HepG2 (cell line): ENCODE results near the gene OPRD1. TPM values are rescaled to one million over a fixed set of nuclear protein-coding genes. Genes with fewer than 3 reads are reported as not detected.

ENCODE experiments used
- ATAC-seq: fragments of 200-7000 bp; cut with Tn5 transposase; 3 replicates; pipeline ENCODE4 v1.9.1; 2020; ENCODE audit warnings: mild to moderate bottlenecking, moderate library complexity
- BruUV-seq: library from RNA; stranded (reverse); fragments of 400-500 nt; replicated peaks from 2 replicates; lab custom pipeline; 2021; lab: Mats Ljungman, UMichigan
- CTCF ChIA-PET: fragments of 300-600 bp; formaldehyde crosslinking; extraction: SDS; loops from one replicate; lab custom pipeline; 2021; ENCODE audit warnings: low total read pairs, inconsistent platforms, low intra/inter-chr PET ratio; lab: Yijun Ruan, JAX
- POLR2A ChIA-PET: fragments of 350-600 bp; sonication (Branson Sonifier 250); formaldehyde crosslinking; loops from one replicate; lab custom pipeline; 2020; ENCODE audit warnings: antibody characterized with exemption, inconsistent platforms; lab: Yijun Ruan, JAX
- DNase-seq: peaks from one replicate; pipeline ENCODE4 v3.0.0-alpha.2; 2015; ENCODE audit warnings: low spot score
- FAIRE-seq: peaks from 3 replicates; lab custom pipeline; 2011; peaks lifted over from hg19 to GRCh38; lab: Jason Lieb, UNC
- H2AFZ ChIP-seq: one replicate; pipeline ENCODE4 v1.6.1; 2011; ENCODE audit warnings: low read length, inconsistent platforms
- H3K27ac ChIP-seq: fragments of 300-600 bp; 3 replicates; pipeline ENCODE4 v1.8.0; 2011; ENCODE audit warnings: mixed run types, mild to moderate bottlenecking, mixed read lengths, low read length, inconsistent platforms; ENCODE audit not compliant: insufficient read depth; ENCODE audit errors: extremely low read length
- H3K27me3 ChIP-seq, 2 experiments: fragments of 200-600 bp in 1 of 2; 2 replicates in 1 of 2; 3 replicates in 1 of 2; pipeline versions ENCODE4 v1.6.0 to v1.8.0; 2011; ENCODE audit warnings: low read length in 2 of 2, mild to moderate bottlenecking in 2 of 2, moderate library complexity in 2 of 2, inconsistent platforms in 1 of 2; ENCODE audit not compliant: insufficient read depth in 2 of 2, control insufficient read depth in 1 of 2
- H3K36me3 ChIP-seq, 2 experiments: fragments of 200-600 bp in 1 of 2; replicated peaks in 1 of 2; 2 replicates in 1 of 2; 3 replicates in 1 of 2; pipeline versions ENCODE4 v1.5.1 to v1.8.0; 2011; ENCODE audit warnings: low read length in 2 of 2, inconsistent platforms in 1 of 2; ENCODE audit not compliant: insufficient read depth in 2 of 2, control insufficient read depth in 1 of 2
- H3K4me1 ChIP-seq: 2 replicates; pipeline ENCODE4 v1.5.1; 2012; ENCODE audit warnings: low read length, inconsistent platforms; ENCODE audit not compliant: insufficient read depth
- H3K4me2 ChIP-seq: 2 replicates; pipeline ENCODE4 v1.6.0; 2011; ENCODE audit warnings: low read depth, low read length, inconsistent platforms
- H3K4me3 ChIP-seq, 3 experiments: fragments of 200-600 bp in 1 of 3; sonication (generic), shearing (Covaris generic) in 1 of 3; replicated peaks in 1 of 3; 2 replicates each; pipeline ENCODE4 v1.5.1; 2011 to 2016; ENCODE audit warnings: low read length in 3 of 3, inconsistent platforms in 2 of 3, low read depth in 2 of 3, mild to moderate bottlenecking in 2 of 3, control low read depth in 1 of 3, mixed read lengths in 1 of 3; ENCODE audit not compliant: insufficient read depth in 1 of 3
- H3K79me2 ChIP-seq: one replicate; pipeline ENCODE4 v1.6.1; 2011; ENCODE audit warnings: low read length, inconsistent platforms; ENCODE audit not compliant: insufficient read depth
- H3K9ac ChIP-seq: 2 replicates; pipeline ENCODE4 v1.6.0; 2011; ENCODE audit warnings: mild to moderate bottlenecking, low read depth, low read length, inconsistent platforms; ENCODE audit not compliant: insufficient read depth
- H3K9me3 ChIP-seq: 2 replicates; pipeline ENCODE4 v1.5.1; 2012; ENCODE audit warnings: mild to moderate bottlenecking, low read length
- H4K20me1 ChIP-seq: 2 replicates; pipeline ENCODE4 v1.6.0; 2011; ENCODE audit warnings: inconsistent platforms, mild to moderate bottlenecking, low read length, moderate library complexity; ENCODE audit not compliant: insufficient read depth
- BCL6 ChIP-seq: IDR thresholded peaks from 2 replicates; pipeline ENCODE4 v1.6.1; 2016; ENCODE audit warnings: missing genetic modification reagents, missing compliant biosample characterization
- FOXP1 ChIP-seq, 2 experiments: fragments of 450-650 bp in 1 of 2; IDR thresholded peaks; 2 replicates each; pipeline ENCODE4 v1.6.1; 2017 to 2018; ENCODE audit warnings: antibody characterized with exemption in 1 of 2
- GABPB1 ChIP-seq: IDR thresholded peaks from 2 replicates; pipeline ENCODE4 v1.6.1; 2016; ENCODE audit warnings: mild to moderate bottlenecking, missing genetic modification reagents, moderate library complexity, missing compliant biosample characterization
- KDM5B ChIP-seq: sonication (generic); formaldehyde crosslinking; IDR thresholded peaks from 2 replicates; pipeline ENCODE4 v1.4.0; 2020; ENCODE audit warnings: missing genetic modification reagents, mild to moderate bottlenecking, borderline replicate concordance
- PCBP1 ChIP-seq: fragments of 200-400 bp; formaldehyde crosslinking; IDR thresholded peaks from 2 replicates; pipeline ENCODE4 v1.6.1; 2017; ENCODE audit warnings: mild to moderate bottlenecking, low read depth, low read length, borderline replicate concordance
- PHF21A ChIP-seq: sonication (generic); formaldehyde crosslinking; IDR thresholded peaks from 2 replicates; pipeline ENCODE4 v1.5.0; 2020; ENCODE audit warnings: mild to moderate bottlenecking, missing genetic modification reagents
- PHF8 ChIP-seq: sonication (generic); formaldehyde crosslinking; IDR thresholded peaks from 2 replicates; pipeline ENCODE4 v1.5.0; 2020; ENCODE audit warnings: missing genetic modification reagents
- POLR2A ChIP-seq, 2 experiments: IDR thresholded peaks; 2 replicates each; pipeline ENCODE4 v1.6.1; 2011; ENCODE audit warnings: low read depth in 2 of 2, low read length in 2 of 2, mild to moderate bottlenecking in 1 of 2, moderate library complexity in 1 of 2; ENCODE audit not compliant: insufficient read depth in 1 of 2
- TCF7 ChIP-seq: sonication (generic); IDR thresholded peaks from 2 replicates; pipeline ENCODE4 v1.6.1; 2016; ENCODE audit warnings: antibody characterized with exemption, low read depth
- TEAD3 ChIP-seq: optimal IDR thresholded peaks from 2 replicates; pipeline ENCODE3; 2016; ENCODE audit warnings: borderline replicate concordance
- ZFX ChIP-seq: sonication (generic); formaldehyde crosslinking; IDR thresholded peaks from 2 replicates; pipeline ENCODE4 v1.4.0; 2020; ENCODE audit warnings: mild to moderate bottlenecking, low read depth, missing genetic modification reagents, moderate library complexity
- ZMYM4 ChIP-seq: sonication (generic); formaldehyde crosslinking; IDR thresholded peaks from 2 replicates; pipeline ENCODE4 v1.8.1; 2023; ENCODE audit warnings: mild to moderate bottlenecking, missing genetic modification reagents
- ZNF205 ChIP-seq: IDR thresholded peaks from 2 replicates; pipeline ENCODE4 v1.6.1; 2018; ENCODE audit warnings: missing biosample characterization, missing genetic modification reagents
- ZNF260 ChIP-seq: sonication (generic); formaldehyde crosslinking; IDR thresholded peaks from 2 replicates; pipeline ENCODE4 v1.4.0; 2020; ENCODE audit warnings: missing genetic modification reagents, low read depth, mild to moderate bottlenecking, borderline replicate concordance
- ZNF335 ChIP-seq: sonication (generic); formaldehyde crosslinking; IDR thresholded peaks from 2 replicates; pipeline ENCODE4 v1.4.0; 2020; ENCODE audit warnings: missing genetic modification reagents
- WGBS: methylation state at CpG from one replicate; pipeline ENCODE4 v1.1.6; 2017; ENCODE audit warnings: low lambda C conversion rate; 5-methylcytosine and 5-hydroxymethylcytosine counted together
- in situ Hi-C: cut with HindIII; loops from 2 replicates; pipeline ENCODE4 v1.10.0; 2017; ENCODE audit warnings: low pct_unique_long_range_greater_than_20kb; ENCODE audit not compliant: extremely low pct_ligation_motif_present
- intact Hi-C: fragments of 100-400 bp; cut with micrococcal nuclease; formaldehyde crosslinking; loops from one replicate; pipeline ENCODE4 v1.10.0; 2022; ENCODE audit not compliant: unreplicated experiment
- polyA plus RNA-seq, 8 experiments: library from polyadenylated mRNA; depleted of rRNA in 3 of 8; stranded (reverse) in 7 of 8; unstranded in 1 of 8; fragments of >200 nt; fragmentation: Illumina TruSeq in 4 of 8; extraction: Trizol in 4 of 8; gene quantifications; 2 replicates each; pipeline versions ENCODE4 v1.2.1 to v1.2.3, GENCODE V29; 2011 to 2016; ENCODE audit warnings: low read depth in 4 of 8, missing spikeins in 1 of 8, mixed read lengths in 1 of 8; ENCODE audit not compliant: insufficient read depth in 1 of 8
- total RNA-seq, 5 experiments: library from RNA; depleted of rRNA; stranded (reverse); fragments of >200 nt; fragmentation: Illumina TruSeq; extraction: Trizol; gene quantifications; 2 replicates each; pipeline ENCODE4 v1.2.3, GENCODE V29; 2016; ENCODE audit warnings: low read depth in 1 of 5
- TF ChIP-seq, protein P1 (sequence below): IDR thresholded peaks from 2 replicates; pipeline ENCODE4 v1.6.1; 2016
- TF ChIP-seq, protein P2 (sequence below): sonication (generic); formaldehyde crosslinking; IDR thresholded peaks from 2 replicates; pipeline ENCODE4 v1.5.0; 2020; ENCODE audit warnings: missing genetic modification reagents, mild to moderate bottlenecking, borderline replicate concordance
- TF ChIP-seq, protein P3 (sequence below): sonication (generic); formaldehyde crosslinking; IDR thresholded peaks from 2 replicates; pipeline ENCODE4 v1.4.0; 2020; ENCODE audit warnings: missing genetic modification reagents, borderline replicate concordance

The OPRD1 gene
- total and polyA plus RNA-seq, 2 of the 13 experiments (the other 11 are each of a cell fraction or from before 2014, with no cell fraction given): 0.02 to 0.03 TPM

DNA sequence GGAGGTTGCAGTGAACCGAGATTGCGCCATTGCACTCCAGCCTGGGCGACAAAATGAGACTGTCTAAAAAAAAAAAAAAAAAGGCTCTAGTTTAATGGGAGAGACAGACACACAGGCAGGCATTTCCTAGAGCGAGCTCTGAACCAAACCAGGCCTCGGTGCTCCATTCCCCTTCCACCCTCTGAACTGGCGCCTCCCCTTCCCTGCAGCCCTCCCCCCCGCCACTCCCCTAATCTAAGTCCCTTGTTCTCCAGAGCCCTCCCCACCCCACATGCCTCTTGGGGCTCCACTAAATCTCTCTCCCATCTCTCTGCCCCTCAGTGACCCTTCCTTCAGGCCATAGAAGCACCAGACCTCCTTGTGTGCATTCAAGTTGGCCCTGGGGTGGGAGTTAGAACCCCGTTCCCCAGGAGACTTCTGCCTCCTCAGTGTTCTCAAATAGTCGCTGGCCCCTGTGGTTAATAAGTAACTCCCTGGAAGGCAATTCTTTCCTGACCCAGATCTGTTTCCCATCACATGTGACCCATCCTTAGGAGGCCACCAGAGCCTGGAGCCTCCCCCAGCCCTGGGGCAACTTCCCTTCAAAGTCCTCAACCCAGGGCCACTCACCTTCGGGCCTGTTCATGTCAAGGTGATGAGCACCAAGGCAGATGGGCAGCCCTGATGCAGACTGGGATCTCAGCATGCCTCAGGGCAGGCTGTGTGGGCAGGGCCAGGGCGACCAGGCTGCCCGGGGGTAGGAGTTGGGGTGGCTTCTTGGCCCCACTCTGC lies 59.8 kb downstream of the OPRD1 start:
- Histone ChIP-seq H3K36me3 (no peaks in the 10 kb centered on the region), H3K4me3 (peak overlapping the region; percentile 57 to 72 (median 66)), H2AFZ (peak overlapping the region; percentile 73), H3K9me3 (no peaks in the 10 kb centered on the region), H3K4me2 (peak overlapping the region; percentile 83), H3K4me1 (peaks cover 21% of the 10 kb centered on the region), H4K20me1 (no peaks in the 10 kb centered on the region), H3K27me3 (peaks cover 0 to 4% of the 10 kb centered on the region in 2 experiments; a peak in 2 of 5 replicates), H3K79me2 (no peaks in the 10 kb centered on the region), H3K9ac (0 out of 2 replicates have a peak overlapping the region, but pooled peaks have one; percentile 13), H3K27ac (peak overlapping the region; percentile 38)
- intact Hi-C loops: loop anchor here (10.0 kb wide), 1 partner anchor 357 kb away; no protein-coding TSS in a partner anchor
- ATAC-seq (peak; percentile 81), DNase-seq (peak; percentile 68), FAIRE-seq (peak; percentile 79)
- no TSS peak for BruUV-seq
- in situ Hi-C loops: loop anchor here (5.0 kb wide), 1 partner anchor 230 kb away; the partner anchor contains the start of gene TAF12
- 2% methylated on average over 12 of the region's 12 CpGs for WGBS
- ChIA-PET POLR2A (interaction anchor here (0.7 kb wide), 2 partner anchors 114 to 448 kb away, joined by 3 read pairs; no protein-coding TSS in a partner anchor), CTCF (no interaction called here)
- TF ChIP-seq, protein P1, sequence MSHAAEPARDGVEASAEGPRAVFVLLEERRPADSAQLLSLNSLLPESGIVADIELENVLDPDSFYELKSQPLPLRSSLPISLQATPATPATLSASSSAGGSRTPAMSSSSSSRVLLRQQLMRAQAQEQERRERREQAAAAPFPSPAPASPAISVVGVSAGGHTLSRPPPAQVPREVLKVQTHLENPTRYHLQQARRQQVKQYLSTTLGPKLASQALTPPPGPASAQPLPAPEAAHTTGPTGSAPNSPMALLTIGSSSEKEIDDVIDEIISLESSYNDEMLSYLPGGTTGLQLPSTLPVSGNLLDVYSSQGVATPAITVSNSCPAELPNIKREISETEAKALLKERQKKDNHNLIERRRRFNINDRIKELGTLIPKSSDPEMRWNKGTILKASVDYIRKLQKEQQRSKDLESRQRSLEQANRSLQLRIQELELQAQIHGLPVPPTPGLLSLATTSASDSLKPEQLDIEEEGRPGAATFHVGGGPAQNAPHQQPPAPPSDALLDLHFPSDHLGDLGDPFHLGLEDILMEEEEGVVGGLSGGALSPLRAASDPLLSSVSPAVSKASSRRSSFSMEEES (CRISPR knock-in tag): peak; percentile 61; the same call in 1 of the 2 replicates
- TF ChIP-seq, protein P2, sequence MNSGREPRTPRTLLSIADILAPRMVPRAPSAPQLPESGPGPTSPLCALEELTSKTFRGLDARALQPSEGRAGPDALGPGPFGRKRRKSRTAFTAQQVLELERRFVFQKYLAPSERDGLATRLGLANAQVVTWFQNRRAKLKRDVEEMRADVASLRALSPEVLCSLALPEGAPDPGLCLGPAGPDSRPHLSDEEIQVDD (CRISPR knock-in tag): no peak
- TF ChIP-seq TCF7: no peak
- TF ChIP-seq PHF8 (CRISPR knock-in tag): peak; percentile 14; the same call in 1 of the 2 replicates
- TF ChIP-seq ZNF260 (CRISPR knock-in tag): no peak
- TF ChIP-seq ZFX (CRISPR knock-in tag): peak; percentile 43; the same call in 1 of the 2 replicates
- TF ChIP-seq KDM5B (CRISPR knock-in tag): peak; percentile 18; the same call in 1 of the 2 replicates
- TF ChIP-seq, protein P3, sequence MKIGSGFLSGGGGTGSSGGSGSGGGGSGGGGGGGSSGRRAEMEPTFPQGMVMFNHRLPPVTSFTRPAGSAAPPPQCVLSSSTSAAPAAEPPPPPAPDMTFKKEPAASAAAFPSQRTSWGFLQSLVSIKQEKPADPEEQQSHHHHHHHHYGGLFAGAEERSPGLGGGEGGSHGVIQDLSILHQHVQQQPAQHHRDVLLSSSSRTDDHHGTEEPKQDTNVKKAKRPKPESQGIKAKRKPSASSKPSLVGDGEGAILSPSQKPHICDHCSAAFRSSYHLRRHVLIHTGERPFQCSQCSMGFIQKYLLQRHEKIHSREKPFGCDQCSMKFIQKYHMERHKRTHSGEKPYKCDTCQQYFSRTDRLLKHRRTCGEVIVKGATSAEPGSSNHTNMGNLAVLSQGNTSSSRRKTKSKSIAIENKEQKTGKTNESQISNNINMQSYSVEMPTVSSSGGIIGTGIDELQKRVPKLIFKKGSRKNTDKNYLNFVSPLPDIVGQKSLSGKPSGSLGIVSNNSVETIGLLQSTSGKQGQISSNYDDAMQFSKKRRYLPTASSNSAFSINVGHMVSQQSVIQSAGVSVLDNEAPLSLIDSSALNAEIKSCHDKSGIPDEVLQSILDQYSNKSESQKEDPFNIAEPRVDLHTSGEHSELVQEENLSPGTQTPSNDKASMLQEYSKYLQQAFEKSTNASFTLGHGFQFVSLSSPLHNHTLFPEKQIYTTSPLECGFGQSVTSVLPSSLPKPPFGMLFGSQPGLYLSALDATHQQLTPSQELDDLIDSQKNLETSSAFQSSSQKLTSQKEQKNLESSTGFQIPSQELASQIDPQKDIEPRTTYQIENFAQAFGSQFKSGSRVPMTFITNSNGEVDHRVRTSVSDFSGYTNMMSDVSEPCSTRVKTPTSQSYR: no peak
- no peak for TF ChIP-seq ZNF335 (CRISPR knock-in tag)
- TF ChIP-seq TEAD3 (CRISPR knock-in tag): peak; percentile 27
- TF ChIP-seq GABPB1 (CRISPR knock-in tag): peak; percentile 34; the same call in 1 of the 2 replicates
- 0 out of 2 replicates have a peak, but pooled peaks have one; percentile 19 for TF ChIP-seq BCL6
- TF ChIP-seq PCBP1: no peak
- peak in 1 of 2 experiments; percentile 37; a peak in 1 of 4 replicates for TF ChIP-seq POLR2A (IDR thresholded peaks at IDR 0.05; ENCODE audit: insufficient read depth in 1 of 2, low read depth in 2 of 2, low read length in 2 of 2)
- TF ChIP-seq ZNF205 (CRISPR knock-in tag): no peak
- TF ChIP-seq ZMYM4 (CRISPR knock-in tag): 0 out of 2 replicates have a peak, but pooled peaks have one; percentile 9
- TF ChIP-seq PHF21A: peak; percentile 26; the same call in 1 of the 2 replicates
- no peak for TF ChIP-seq FOXP1 (IDR thresholded peaks at IDR 0.05)
- no peak for TF ChIP-seq FOXP1 (CRISPR knock-in tag; IDR thresholded peaks at IDR 0.05)
